Activated CD8-positive, alpha-beta memory T cell treated with anti-CD3 and anti-CD28 coated beads, Interleukin-2, amount 10 ng/mL, durations not matched to agents 7 days and 5 days (primary cell): ENCODE data around the gene MKNK1. TPM values are rescaled to one million over a fixed set of nuclear protein-coding genes. Genes with fewer than 3 reads are reported as not detected.

Source experiments
- ATAC-seq: fragments of 150-1000 bp; cut with Tn5 transposase; one replicate; pipeline ENCODE4 v1.10.0; 2021; ENCODE audit warnings: moderate library complexity
- CTCF ChIA-PET: fragments of 350-600 bp; sonication (Branson Sonifier 250); formaldehyde crosslinking; loops from one replicate; lab custom pipeline; 2021; ENCODE audit warnings: antibody characterized with exemption; lab: Charles Lee
- DNase-seq: peaks from one replicate; pipeline ENCODE4 v3.0.0-alpha.2; 2020
- H3K27ac Mint-ChIP-seq: one replicate; pipeline ENCODE4 v1.8.0; 2021; ENCODE audit warnings: mild to moderate bottlenecking, mixed read lengths
- H3K27me3 Mint-ChIP-seq: one replicate; pipeline ENCODE4 v1.8.0; 2021; ENCODE audit warnings: mixed read lengths
- H3K36me3 Mint-ChIP-seq: one replicate; pipeline ENCODE4 v1.8.0; 2021; ENCODE audit warnings: mild to moderate bottlenecking, mixed read lengths
- H3K4me1 Mint-ChIP-seq: one replicate; pipeline ENCODE4 v1.8.0; 2021; ENCODE audit warnings: mixed read lengths
- H3K4me3 Mint-ChIP-seq: one replicate; pipeline ENCODE4 v1.8.0; 2021; ENCODE audit warnings: mild to moderate bottlenecking, moderate library complexity, mixed read lengths
- H3K9me3 Mint-ChIP-seq: one replicate; pipeline ENCODE4 v1.8.0; 2022; ENCODE audit warnings: low read depth, mixed read lengths
- total RNA-seq, 2 experiments: library from RNA; stranded (reverse); gene quantifications; one replicate each; pipeline ENCODE4 v1.2.3, GENCODE V29; 2021

Gene MKNK1
- total RNA-seq, 2 experiments from 2014 or later: 70.6 to 78.6 TPM

DNA sequence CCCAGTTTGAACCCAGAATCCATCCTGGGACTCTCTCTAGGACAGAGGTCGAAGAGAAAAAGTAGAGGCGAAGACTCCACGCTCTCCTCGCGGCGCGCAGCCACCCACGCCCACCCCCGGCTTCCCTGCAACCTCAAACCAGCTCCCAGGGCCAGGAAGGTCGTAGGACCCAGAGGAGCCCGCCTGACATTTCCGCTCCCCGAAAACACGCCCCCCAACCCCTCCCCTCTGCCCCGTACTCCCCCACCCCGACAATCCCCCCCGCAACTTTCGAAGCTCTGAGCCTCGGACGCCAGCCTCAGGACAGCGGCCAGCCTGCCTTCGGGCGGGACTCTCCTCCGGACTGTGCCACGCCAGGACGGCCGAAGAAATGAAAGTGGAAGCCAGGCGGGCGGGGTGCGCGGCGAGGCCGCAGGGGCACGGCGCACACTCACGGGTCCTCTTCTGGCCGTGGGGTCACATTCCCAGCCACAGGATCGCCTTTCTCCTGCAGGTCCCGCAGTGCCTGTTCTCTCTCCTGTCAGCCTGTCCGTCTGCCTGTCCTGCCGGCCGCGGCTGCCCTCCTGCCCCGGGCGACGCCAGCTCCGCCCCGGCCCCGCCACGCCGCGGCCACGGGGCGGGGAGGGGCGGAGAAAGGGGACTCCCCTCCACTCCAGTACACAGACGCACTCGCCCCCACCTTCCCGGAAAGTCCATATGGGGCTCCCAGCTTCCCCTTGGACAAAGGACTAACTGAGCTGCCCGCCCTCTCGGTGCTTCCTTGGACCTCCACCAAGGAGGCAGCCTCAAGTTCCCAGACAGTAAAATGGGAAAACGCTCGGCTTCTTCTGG lies 12.4 kb upstream of the MKNK1 start, which contains the start of gene MOB3C:
MOB3C (minus strand) TSS at position 535 of the 831 bp plus-strand sequence. CDS start 3,490 bp downstream, outside the sequence.
- CTCF ChIA-PET: interaction anchor here (0.8 to 5.4 kb wide), 11 partner anchors 8 to 108 kb away, joined by 3 to 51 read pairs (median 4); partner anchors contain the start of genes ATPAF1, EFCAB14 and MKNK1
- H3K36me3 Mint-ChIP-seq: peaks cover 5% of the 10 kb centered on the region
- peak within 1 kb of the TSS; percentile 84 for H3K27ac Mint-ChIP-seq
- H3K27me3 Mint-ChIP-seq: no peaks in the 10 kb centered on the region
- H3K4me1 Mint-ChIP-seq: peaks cover 57% of the 10 kb centered on the region
- ATAC-seq (peak; percentile 88), DNase-seq (peak; percentile 74)
- peak within 1 kb of the TSS; percentile 91 for H3K4me3 Mint-ChIP-seq
- no peaks in the 10 kb centered on the region for H3K9me3 Mint-ChIP-seq

DNA sequence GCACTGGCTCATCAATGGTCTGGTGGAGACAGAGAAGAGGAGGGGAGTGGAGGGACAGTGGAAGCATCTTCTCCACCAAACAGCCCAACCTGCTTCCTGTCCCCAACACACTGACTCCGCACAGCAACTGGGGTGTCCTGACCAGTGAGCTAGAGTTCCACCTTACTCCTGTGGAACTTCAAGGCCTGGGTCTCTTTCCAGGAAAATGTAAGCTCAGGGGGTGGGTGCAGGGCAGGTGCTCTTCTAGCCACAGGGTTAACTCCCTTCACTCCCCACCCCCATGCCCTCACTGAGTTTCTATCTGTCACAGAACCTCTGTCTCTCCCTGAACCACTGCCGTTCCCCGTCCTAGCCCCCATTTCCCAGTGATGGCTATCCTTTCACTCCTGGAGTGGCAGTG lies 11.7 kb upstream of the MKNK1 start:
- no peaks in the 10 kb centered on the region for H3K9me3 Mint-ChIP-seq
- no peaks in the 10 kb centered on the region for H3K27me3 Mint-ChIP-seq
- H3K27ac Mint-ChIP-seq: peak overlapping the region; percentile 84
- DNase-seq: no peak
- peak; percentile 18 for ATAC-seq
- H3K4me1 Mint-ChIP-seq: peaks cover 61% of the 10 kb centered on the region
- H3K36me3 Mint-ChIP-seq: peaks cover 10% of the 10 kb centered on the region
- H3K4me3 Mint-ChIP-seq: peak overlapping the region; percentile 91
- CTCF ChIA-PET: interaction anchor here (0.7 to 5.4 kb wide), 7 partner anchors 9 to 83 kb away, joined by 3 to 51 read pairs (median 3); partner anchors contain the start of gene MKNK1

DNA sequence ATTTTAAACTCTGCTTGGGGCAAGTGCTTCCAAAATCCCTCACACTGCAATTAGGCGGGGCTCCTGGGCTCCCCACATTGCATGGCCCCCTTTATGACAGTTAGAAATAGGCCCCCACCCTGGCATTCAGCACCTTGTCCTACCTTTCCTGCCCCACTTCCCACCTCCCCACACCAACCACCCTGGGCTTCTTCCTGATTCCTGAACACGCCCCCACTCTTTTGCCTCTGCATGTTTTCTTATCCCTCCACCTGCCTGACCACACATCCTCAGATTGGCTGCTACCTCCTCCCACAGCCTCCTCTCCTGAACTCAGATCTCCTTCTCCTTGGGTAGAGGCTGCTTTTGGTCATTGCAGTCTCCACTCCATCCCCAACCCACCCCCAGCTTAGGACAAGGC lies 11.0 kb upstream of the MKNK1 start:
- CTCF ChIA-PET: interaction anchor here (0.7 to 5.4 kb wide), 5 partner anchors 9 to 82 kb away, joined by 3 to 51 read pairs (median 3); partner anchors contain the start of gene MKNK1
- Mint-ChIP-seq H3K9me3 (no peaks in the 10 kb centered on the region), H3K27me3 (no peaks in the 10 kb centered on the region), H3K4me1 (peaks cover 61% of the 10 kb centered on the region), H3K36me3 (peaks cover 12% of the 10 kb centered on the region), H3K4me3 (peak overlapping the region; percentile 91), H3K27ac (peak overlapping the region; percentile 84)
- ATAC-seq (no peak), DNase-seq (no peak)

DNA sequence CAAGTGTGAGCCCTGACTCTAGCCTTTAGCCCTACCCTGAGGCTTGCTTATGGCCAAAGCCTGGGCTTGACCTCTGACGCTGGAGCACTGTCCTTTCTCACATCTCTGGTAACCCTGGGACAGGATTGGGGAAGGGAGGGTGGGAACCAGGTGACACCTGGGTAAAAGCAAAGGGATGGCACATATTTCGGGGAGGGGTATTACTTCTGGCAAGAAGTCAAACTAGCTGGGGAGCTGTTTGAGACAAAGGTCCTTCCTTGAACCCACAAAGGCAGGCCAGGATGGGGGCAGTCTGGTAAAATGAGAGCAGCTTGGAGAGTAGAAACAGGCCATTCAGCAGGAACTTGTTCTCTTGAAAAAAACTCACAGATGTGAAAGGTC lies 10.5 kb upstream of the MKNK1 start:
- CTCF ChIA-PET: interaction anchor here (1.2 to 5.4 kb wide), 4 partner anchors 10 to 96 kb away, joined by 3 to 51 read pairs (median 4); partner anchors contain the start of gene MKNK1
- H3K27ac Mint-ChIP-seq: peak overlapping the region; percentile 84
- ATAC-seq: no peak

DNA sequence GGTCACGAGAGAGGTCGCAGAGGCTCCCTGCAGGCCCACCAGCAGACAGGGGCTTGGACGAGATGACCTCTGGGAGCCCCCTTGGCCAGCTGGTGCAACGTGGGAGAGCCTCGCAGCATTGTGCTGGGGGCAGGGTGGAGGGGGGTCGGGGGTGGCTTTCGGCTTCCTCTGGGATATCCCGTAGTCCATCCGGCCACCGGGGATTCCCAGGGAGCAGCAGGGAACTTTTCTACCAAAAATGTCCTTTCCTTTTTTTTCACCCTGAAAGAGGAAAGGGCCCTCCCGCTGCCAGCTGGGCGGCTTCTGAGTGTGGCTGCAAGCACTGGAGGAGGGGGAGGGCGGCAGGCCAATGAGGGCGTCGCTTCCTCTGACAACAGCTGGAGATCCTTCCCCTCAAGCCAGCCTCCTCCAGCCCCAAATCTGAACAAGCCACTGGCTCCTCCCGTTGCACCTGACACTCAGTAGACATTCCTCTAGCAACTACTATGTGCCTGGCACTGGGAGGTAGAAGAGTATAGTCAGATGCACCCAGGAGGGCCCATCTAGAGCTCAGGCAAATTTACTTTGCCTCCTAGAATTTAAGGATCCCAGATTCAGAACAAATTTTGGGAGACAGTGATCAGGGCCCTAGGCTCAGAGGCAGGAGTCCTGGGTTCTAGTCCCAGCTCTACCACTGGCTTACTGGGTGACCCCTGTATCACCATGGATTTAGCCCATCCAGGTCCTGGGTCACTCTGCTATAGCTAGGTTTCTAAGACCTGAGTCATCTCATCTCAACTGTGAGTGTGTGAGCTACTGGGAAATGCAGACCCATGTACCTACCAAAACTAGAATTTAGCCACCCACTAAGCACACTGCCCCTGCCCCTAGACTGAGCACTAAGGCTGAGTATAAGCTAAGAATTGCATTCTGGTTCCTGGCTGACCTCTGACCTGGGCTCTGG lies 9.9 kb upstream of the MKNK1 start:
- no peaks in the 10 kb centered on the region for H3K9me3 Mint-ChIP-seq

More for the DNA sequence above, 10.5 kb upstream of the MKNK1 start:
- peaks cover 16% of the 10 kb centered on the region for H3K36me3 Mint-ChIP-seq
- H3K4me1 Mint-ChIP-seq: peaks cover 61% of the 10 kb centered on the region
- DNase-seq: no peak
- H3K4me3 Mint-ChIP-seq: no peak overlapping the region
- no peaks in the 10 kb centered on the region for H3K27me3 Mint-ChIP-seq
- no peaks in the 10 kb centered on the region for H3K9me3 Mint-ChIP-seq

DNA sequence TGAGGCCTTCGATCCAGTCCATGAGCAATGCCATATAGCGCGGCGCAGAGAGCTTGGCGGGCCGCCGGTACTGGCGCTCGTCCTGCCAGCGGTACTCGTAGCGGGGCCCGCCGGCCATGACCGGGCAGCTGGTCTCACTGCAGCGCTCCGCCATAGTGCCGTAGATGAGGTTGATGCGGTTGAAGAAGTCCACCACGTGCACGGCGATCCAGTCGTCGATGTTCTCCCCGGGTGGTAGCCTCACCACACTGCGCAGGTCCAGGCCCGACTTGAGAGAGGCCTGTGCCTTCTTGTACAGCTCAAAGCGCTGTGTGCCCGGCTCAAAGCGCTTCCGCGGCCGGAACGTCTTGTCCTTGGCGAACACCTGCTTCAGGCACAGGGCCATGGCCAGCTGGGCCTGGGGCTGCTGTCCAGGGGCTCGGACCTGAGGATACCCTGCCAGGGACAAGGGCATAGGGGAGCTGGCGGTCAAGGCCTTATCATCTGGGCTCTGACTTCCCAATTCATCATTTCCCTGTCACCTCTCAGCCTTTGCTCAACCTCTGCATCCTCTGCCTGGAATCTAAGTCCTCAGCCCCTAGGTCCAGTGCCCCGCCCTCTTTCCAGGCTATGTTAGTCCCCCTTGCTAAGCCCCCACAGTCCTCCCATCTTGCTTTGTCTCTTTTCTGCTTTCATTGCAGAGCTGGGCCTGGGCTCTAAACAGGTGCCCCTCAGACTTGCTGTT lies 9.0 kb upstream of the MKNK1 start:
- ATAC-seq: no peak
- no peak for DNase-seq
- Mint-ChIP-seq H3K36me3 (peaks cover 29% of the 10 kb centered on the region), H3K9me3 (no peaks in the 10 kb centered on the region), H3K4me3 (no peak overlapping the region), H3K4me1 (peaks cover 48% of the 10 kb centered on the region), H3K27me3 (no peaks in the 10 kb centered on the region), H3K27ac (no peak overlapping the region)
- CTCF ChIA-PET: interaction anchor here (1.1 to 5.4 kb wide), 4 partner anchors 8 to 97 kb away, joined by 3 to 51 read pairs (median 3); partner anchors contain the start of gene MKNK1

More for the DNA sequence above, 9.9 kb upstream of the MKNK1 start:
- DNase-seq (no peak), ATAC-seq (no peak)
- Mint-ChIP-seq H3K27me3 (no peaks in the 10 kb centered on the region), H3K36me3 (peaks cover 21% of the 10 kb centered on the region), H3K27ac (peak overlapping the region; percentile 58), H3K4me3 (no peak overlapping the region), H3K4me1 (peaks cover 55% of the 10 kb centered on the region)
- CTCF ChIA-PET: interaction anchor here (1.1 to 5.4 kb wide), 4 partner anchors 9 to 96 kb away, joined by 3 to 51 read pairs (median 3); partner anchors contain the start of gene MKNK1

DNA sequence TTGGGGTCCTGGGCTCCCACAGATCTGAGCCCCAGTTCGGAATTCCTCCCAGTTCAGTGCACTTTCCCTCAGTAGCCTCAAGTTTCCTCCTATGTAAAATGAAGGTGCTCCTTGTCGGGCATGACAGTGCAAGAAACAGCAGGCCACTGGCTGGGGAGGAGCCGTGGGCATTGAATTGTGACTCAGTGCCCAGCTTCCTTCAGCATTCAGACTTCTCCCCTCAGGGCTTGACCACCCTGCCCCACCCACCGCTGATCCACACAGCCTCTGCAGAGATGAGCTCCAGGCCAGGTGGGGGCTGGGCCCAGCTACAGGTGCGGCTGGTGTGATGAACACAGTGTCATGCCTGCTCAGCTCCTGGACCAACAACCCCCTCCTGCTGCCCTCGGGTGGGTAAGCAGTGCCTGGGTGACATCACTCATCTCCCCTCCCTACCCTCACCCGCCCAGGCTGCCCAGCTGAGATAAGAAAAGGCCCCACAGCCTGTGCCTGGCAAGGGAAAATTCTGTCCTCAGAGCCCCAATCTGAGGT lies 7.7 kb upstream of the MKNK1 start:
- CTCF ChIA-PET: interaction anchor here (1.2 to 1.4 kb wide), 2 partner anchors 10 to 61 kb away, joined by 3 read pairs; partner anchors contain the start of gene KNCN
- Mint-ChIP-seq H3K27me3 (no peaks in the 10 kb centered on the region), H3K4me3 (no peak overlapping the region), H3K36me3 (peaks cover 31% of the 10 kb centered on the region), H3K4me1 (peaks cover 42% of the 10 kb centered on the region), H3K9me3 (no peaks in the 10 kb centered on the region), H3K27ac (peak overlapping the region; percentile 23)
- ATAC-seq (no peak), DNase-seq (no peak)

DNA sequence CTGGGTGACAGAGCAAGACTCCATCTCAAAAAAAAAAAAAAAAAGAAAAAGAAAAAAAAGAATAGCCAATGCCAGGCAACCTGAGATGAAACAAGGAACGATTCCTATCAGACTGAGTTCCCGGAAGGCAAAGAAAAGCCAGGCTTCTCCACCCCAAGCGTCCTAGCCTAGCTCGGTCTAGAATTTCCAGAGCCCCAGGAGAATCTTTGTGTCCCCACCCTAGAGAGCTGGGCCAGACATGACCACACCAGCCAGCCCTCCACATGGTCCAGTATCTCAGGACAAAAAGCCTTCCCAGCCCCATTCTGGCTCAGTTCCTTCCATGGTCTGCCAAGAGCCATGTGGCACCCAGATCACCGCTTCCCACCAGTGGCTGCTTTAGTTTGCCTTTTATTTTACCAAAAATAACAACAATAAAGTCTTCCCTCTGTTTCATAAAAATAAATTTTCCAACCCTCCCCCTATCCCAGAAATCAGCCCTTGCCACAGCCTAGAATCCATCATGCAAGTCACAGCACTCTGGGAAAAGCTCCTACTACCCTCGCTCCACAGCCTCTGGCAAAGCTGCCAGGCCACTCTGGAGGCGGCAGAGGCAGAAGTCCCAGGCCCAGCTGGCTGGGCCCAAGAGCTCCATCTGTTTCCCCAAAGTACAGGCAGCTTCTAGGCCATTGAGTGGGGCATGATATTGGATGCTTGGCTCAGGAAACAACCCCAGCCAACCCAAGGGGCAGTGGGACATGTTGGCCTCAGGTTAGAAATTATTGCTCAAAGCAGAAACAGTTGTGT lies 3.5 kb upstream of the MKNK1 start:
- H3K36me3 Mint-ChIP-seq: peaks cover 35% of the 10 kb centered on the region
- H3K27me3 Mint-ChIP-seq: no peaks in the 10 kb centered on the region
- H3K9me3 Mint-ChIP-seq: no peaks in the 10 kb centered on the region
- peaks cover 48% of the 10 kb centered on the region for H3K4me1 Mint-ChIP-seq
- H3K27ac Mint-ChIP-seq: no peak overlapping the region
- CTCF ChIA-PET: interaction anchor here (0.7 to 1.1 kb wide), 2 partner anchors 9 to 117 kb away, joined by 3 to 4 read pairs; partner anchors contain the start of gene MOB3C
- ATAC-seq (no peak), DNase-seq (no peak)
- no peak overlapping the region for H3K4me3 Mint-ChIP-seq

DNA sequence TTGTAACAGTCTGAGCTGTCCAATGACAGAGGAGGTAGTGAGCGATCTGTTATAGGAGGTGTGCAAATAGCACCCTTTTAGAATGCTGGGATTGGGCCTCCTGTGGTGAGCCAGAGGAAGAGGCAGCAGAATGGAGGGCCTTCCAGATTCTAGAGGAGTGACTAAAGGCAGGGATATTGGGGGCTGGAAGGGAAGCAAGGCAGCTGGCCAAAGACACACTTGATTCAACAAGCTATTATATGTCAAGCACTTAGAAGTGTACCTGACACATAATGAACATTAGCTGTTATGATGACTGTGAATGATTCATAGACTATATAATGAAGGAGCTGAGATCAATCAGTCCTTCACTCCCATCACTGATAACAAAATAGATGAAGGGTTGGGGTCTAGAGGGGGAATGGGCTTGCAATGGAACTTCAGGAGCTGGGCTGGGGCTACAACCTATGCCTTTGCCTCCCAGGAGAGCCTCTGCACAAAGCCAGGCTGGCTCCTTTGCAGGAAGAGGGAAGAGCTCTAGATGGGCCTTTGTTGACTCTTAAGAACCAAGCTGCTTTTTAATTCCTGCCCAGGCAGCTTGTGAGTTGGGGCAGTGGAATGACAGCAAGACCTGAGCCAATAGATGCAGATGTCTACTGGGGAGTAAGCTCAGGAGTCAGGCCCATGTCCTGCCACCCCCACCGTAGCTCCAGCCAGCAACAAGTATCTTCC lies 2.3 kb upstream of the MKNK1 start:
- Mint-ChIP-seq H3K4me1 (peaks cover 55% of the 10 kb centered on the region), H3K9me3 (no peaks in the 10 kb centered on the region), H3K4me3 (no peak overlapping the region), H3K27me3 (no peaks in the 10 kb centered on the region), H3K36me3 (peaks cover 41% of the 10 kb centered on the region), H3K27ac (peak overlapping the region; percentile 59)
- CTCF ChIA-PET: interaction anchor here (0.8 to 4.8 kb wide), 6 partner anchors 10 to 70 kb away, joined by 3 to 51 read pairs (median 14); partner anchors contain the start of gene MOB3C
- no peak for DNase-seq
- no peak for ATAC-seq

DNA sequence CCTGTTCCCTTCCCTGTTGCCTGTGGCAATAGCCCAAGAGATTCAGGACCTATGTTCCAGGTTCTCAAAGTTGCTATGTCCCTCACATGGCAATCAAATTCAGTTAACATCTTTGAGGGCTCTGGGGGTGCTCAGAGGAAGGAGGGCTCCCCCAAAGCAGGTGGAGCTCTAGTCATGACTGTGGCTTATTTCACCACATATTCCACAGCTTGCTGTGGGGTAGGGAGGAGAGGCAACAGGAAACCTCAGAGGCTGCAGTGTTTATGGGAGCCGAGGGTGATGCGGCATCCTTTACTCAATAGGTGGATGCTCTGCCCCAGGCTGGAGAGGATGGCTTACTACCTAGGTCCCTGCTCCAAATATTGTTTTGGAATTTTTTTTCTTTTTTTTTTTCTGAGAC lies 1.2 kb upstream of the MKNK1 start:
- CTCF ChIA-PET: interaction anchor here (1.2 to 4.8 kb wide), 13 partner anchors 11 to 158 kb away, joined by 3 to 51 read pairs (median 6); partner anchors contain the start of gene MOB3C
- Mint-ChIP-seq H3K27me3 (no peaks in the 10 kb centered on the region), H3K27ac (peak overlapping the region; percentile 82), H3K9me3 (no peaks in the 10 kb centered on the region), H3K36me3 (peaks cover 40% of the 10 kb centered on the region), H3K4me3 (peak overlapping the region; percentile 93), H3K4me1 (peaks cover 63% of the 10 kb centered on the region)
- peak; percentile 82 for DNase-seq
- ATAC-seq: peak; percentile 35

DNA sequence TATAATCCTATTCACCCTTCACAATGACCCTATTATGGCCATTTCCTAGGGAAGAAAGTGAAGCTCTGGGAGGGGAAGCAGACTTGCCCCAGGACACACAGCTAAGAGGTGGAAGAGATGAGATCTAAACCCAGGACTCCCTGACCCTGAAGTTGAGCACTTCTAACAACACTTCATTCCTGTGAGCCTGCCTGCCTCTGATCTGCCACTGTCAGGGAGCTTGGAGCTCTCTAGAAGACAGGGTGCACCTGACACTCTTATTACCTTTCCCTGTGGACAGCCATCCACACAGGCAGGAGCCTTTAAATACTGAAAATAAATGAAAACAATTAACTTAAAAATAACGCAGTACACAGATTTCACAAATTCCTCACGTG lies 599 bp downstream of the MKNK1 start:
- CTCF ChIA-PET: interaction anchor here (0.9 to 4.8 kb wide), 16 partner anchors 9 to 158 kb away, joined by 3 to 51 read pairs (median 5); partner anchors contain the start of gene MOB3C
- DNase-seq: no peak
- peaks cover 76% of the 10 kb centered on the region for H3K4me1 Mint-ChIP-seq
- H3K9me3 Mint-ChIP-seq: no peaks in the 10 kb centered on the region
- no peaks in the 10 kb centered on the region for H3K27me3 Mint-ChIP-seq
- ATAC-seq: no peak
- peak overlapping the region; percentile 93 for H3K4me3 Mint-ChIP-seq
- H3K27ac Mint-ChIP-seq: peak overlapping the region; percentile 82
- H3K36me3 Mint-ChIP-seq: peaks cover 29% of the 10 kb centered on the region
